ENCODE results near the gene PTTG1IP.

- no peak for TF ChIP-seq POLR2A (IDR thresholded peaks at IDR 0.05; ENCODE audit: low read depth, low read length)
- TF ChIP-seq CTCF (conservative IDR thresholded peaks at IDR 0.05; ENCODE audit: low read depth, low read length), result no peak
- TF ChIP-seq RCOR1 (IDR thresholded peaks at IDR 0.05; ENCODE audit: insufficient replicate concordance, low read length), result no peak
- TF ChIP-seq RAD21 (IDR thresholded peaks at IDR 0.05; ENCODE audit: low read length), result no peak
- TF ChIP-seq MAZ (IDR thresholded peaks at IDR 0.05; ENCODE audit: borderline replicate concordance, low read depth, low read length), result no peak
- TF ChIP-seq CEBPB (IDR thresholded peaks at IDR 0.05; ENCODE audit: low read depth, low read length), result no peak
- TF ChIP-seq CHD1 (IDR thresholded peaks at IDR 0.05; ENCODE audit: low read depth, low read length), result no peak
- TF ChIP-seq RFX5 (IDR thresholded peaks at IDR 0.05; ENCODE audit: low read depth, low read length), result no peak
These were observed 43.9 kb downstream of the PTTG1IP start for GRCh38 chr21:44829507-44830092.

Data from IMR-90 (cell line).